GM12878 (cell line): ENCODE results near the gene PIAS1.

Experiments
- BRCA1 ChIP-seq: IDR thresholded peaks from 2 replicates; pipeline ENCODE4 v1.6.1; 2011; ENCODE audit warnings: low read depth, low read length, improper control_type of control experiment
- CREM ChIP-seq: IDR thresholded peaks from 2 replicates; pipeline ENCODE4 v1.6.1; 2014; ENCODE audit warnings: antibody characterized with exemption, low read depth
- FOXK2 ChIP-seq: fragments of 450-650 bp; IDR thresholded peaks from 2 replicates; pipeline ENCODE4 v1.6.1; 2017; ENCODE audit warnings: mild to moderate bottlenecking, moderate library complexity
- POLR2A ChIP-seq: IDR thresholded peaks from 2 replicates; pipeline ENCODE4 v1.6.1; 2011; ENCODE audit warnings: low read depth, mild to moderate bottlenecking, low read length
- RBBP5 ChIP-seq: fragments of 200-600 bp; sonication (generic); conservative IDR thresholded peaks from 2 replicates; pipeline ENCODE4 v1.6.1; 2016
- TCF12 ChIP-seq: IDR thresholded peaks from 2 replicates; pipeline ENCODE4 v1.6.1; 2011; ENCODE audit warnings: low read depth, mild to moderate bottlenecking, low read length
- TF ChIP-seq, protein P1 (sequence below), 3 experiments: IDR thresholded peaks in 2 of 3; conservative IDR thresholded peaks in 1 of 3; 2 replicates each; pipeline ENCODE4 v1.5.1; 2011; ENCODE audit warnings: low read depth in 3 of 3, low read length in 3 of 3, mild to moderate bottlenecking in 3 of 3, control low read depth in 2 of 3, moderate library complexity in 2 of 3, inconsistent platforms in 1 of 3, mixed read lengths in 1 of 3; ENCODE audit not compliant: control insufficient read depth in 2 of 3, insufficient read depth in 1 of 3; ENCODE audit errors: extremely low read depth in 1 of 3
- TF ChIP-seq, protein P2 (sequence below): IDR thresholded peaks from 2 replicates; pipeline ENCODE4 v1.6.1; 2011; ENCODE audit warnings: low read depth, mild to moderate bottlenecking, low read length, moderate library complexity, borderline replicate concordance; ENCODE audit errors: extremely low read depth
- TF ChIP-seq, protein P3 (sequence below): IDR thresholded peaks from 2 replicates; pipeline ENCODE4 v1.6.1; 2012; ENCODE audit warnings: low read depth, low read length, improper control_type of control experiment

DNA sequence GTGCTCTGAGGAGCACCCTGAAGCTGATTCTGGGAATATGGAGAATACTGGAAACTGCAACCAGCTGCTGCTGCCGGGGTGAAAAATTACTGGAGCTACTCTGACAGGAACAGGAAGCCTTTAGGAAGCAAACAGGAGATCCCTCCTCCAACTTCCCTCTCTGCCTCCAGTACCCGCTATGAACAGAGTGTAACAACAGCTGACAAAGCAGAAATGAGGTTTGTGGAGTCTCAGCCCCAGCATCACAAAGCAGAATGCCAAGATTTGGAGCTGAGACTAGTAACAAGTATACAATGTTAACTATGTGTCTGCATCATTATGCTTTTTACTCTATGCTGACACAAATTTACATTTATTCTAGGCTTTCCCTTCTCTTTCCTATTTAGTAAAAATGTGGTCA is 22.7 kb upstream of the PIAS1 start:
- no peak for TF ChIP-seq BRCA1
- no peak for TF ChIP-seq CREM
- TF ChIP-seq POLR2A, result no peak
- TF ChIP-seq, protein P1, sequence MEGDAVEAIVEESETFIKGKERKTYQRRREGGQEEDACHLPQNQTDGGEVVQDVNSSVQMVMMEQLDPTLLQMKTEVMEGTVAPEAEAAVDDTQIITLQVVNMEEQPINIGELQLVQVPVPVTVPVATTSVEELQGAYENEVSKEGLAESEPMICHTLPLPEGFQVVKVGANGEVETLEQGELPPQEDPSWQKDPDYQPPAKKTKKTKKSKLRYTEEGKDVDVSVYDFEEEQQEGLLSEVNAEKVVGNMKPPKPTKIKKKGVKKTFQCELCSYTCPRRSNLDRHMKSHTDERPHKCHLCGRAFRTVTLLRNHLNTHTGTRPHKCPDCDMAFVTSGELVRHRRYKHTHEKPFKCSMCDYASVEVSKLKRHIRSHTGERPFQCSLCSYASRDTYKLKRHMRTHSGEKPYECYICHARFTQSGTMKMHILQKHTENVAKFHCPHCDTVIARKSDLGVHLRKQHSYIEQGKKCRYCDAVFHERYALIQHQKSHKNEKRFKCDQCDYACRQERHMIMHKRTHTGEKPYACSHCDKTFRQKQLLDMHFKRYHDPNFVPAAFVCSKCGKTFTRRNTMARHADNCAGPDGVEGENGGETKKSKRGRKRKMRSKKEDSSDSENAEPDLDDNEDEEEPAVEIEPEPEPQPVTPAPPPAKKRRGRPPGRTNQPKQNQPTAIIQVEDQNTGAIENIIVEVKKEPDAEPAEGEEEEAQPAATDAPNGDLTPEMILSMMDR (IDR thresholded peaks at IDR 0.05 in 2 of 3, conservative IDR thresholded peaks at IDR 0.05 in 1 of 3; ENCODE audit: control insufficient read depth in 2 of 3, extremely low read depth in 1 of 3, insufficient read depth in 1 of 3, low read depth in 3 of 3, low read length in 3 of 3), result no peak
- TF ChIP-seq, protein P2, sequence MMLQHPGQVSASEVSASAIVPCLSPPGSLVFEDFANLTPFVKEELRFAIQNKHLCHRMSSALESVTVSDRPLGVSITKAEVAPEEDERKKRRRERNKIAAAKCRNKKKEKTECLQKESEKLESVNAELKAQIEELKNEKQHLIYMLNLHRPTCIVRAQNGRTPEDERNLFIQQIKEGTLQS, result no peak
- no peak for TF ChIP-seq RBBP5
- TF ChIP-seq, protein P3, sequence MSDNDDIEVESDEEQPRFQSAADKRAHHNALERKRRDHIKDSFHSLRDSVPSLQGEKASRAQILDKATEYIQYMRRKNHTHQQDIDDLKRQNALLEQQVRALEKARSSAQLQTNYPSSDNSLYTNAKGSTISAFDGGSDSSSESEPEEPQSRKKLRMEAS, result no peak
- TF ChIP-seq FOXK2, result no peak
- TF ChIP-seq TCF12, result no peak
